Stimulated activated CD4-positive, alpha-beta T cell treated with anti-CD3 and anti-CD28 coated beads, Interleukin-15, amount 100 ng/mL, for 24 hours (primary cell): ENCODE data around the gene ZNF561.

Source experiments
- DNase-seq: peaks from one replicate; pipeline ENCODE4 v3.0.0-alpha.2; 2020

ZNF561 gene

DNA sequence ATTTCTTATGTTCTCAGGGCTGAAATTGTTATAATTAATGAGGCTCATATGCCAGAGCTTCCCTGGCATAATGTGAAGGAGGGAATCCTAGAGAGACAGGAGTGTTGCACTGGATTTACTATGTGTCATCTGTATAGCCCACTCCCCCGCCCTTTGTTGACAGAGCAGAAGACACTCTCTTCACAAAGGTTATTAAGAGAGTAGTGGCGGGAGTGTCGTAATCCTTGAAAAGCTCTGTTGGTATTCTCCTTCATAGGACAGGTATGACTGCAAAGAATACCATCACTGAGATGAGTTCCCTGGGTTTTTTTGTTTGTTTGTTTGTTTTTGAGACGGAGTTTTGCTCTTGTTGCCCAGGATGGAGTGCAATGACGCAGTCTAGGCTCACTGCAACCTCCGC lies 50.8 kb downstream of the ZNF561 start:
- DNase-seq: no peak

DNA sequence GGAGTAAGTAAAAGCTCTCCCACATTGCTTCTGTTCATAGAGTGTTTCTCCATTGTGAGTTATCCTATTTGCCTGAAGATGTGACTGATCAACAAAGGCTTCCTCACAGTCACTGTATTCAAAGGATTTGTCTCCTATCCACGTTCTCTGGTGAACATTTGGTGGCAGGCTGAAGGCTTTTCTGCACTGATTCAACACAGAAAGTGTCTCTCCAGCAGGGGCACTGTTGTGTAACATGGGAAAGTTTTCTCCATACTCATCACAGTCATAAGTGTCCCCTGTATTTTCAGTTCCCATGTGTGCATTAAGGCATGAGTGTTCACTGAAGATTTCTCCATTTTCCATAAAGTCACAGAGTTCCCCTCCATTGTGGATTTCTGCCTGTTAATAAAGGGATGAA lies 54.3 kb downstream of the ZNF561 start:
- no peak for DNase-seq

DNA sequence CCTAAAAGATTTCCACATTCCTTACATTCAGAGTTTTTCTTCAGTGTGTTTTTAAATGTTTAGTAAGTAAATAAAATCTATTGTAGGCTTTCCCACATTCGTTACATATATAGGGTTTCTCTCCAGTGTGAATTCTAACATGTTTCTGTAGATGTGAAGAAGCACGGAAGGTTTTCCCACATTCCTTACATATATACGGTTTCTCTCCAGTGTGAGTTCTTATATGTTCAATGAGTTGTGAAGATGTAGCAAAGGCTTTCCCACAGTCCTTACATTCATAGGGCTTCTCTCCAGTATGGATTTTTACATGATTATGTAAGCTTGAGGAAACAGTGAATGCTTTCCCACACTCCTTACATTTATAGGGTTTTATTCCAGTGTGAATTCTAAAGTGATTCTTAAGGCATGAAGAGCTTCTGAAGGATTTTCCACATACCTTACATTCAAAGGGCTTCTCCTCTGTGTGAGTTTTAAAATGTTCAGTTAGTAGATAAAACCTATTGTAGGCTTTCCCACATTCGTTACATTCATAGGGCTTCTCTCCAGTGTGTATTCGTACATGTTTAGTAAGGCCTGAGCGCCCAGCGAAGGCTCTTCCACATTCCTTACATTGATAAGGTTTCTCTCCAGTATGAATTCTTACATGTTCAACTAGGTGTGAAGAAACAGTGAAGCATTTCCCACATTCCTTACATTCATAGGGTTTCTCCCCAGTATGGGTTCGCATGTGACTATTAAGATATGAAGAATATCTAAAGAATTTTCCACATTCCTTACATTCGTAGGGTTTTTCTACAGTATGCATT lies 54.9 kb downstream of the ZNF561 start:
- no peak for DNase-seq
